H1 (cell line): ENCODE results near the gene KLKB1. TPM values are rescaled to one million over a fixed set of nuclear protein-coding genes. Genes with fewer than 3 reads are reported as not detected.

ENCODE experiments used
- CTCF ChIA-PET: fragments of 300-600 bp; sonication (Branson Sonifier 250); formaldehyde crosslinking; loops from one replicate; lab custom pipeline; 2021; ENCODE audit not compliant: partially characterized antibody; lab: Charles Lee
- POLR2A ChIA-PET: fragments of 300-600 bp; sonication (Branson Sonifier 250); formaldehyde crosslinking; loops from one replicate; lab custom pipeline; 2021; ENCODE audit warnings: inconsistent platforms; ENCODE audit not compliant: partially characterized antibody; lab: Charles Lee
- DNase-seq, 2 experiments: peaks; one replicate each; pipeline versions ENCODE4 v3.0.0 to v3.0.0-alpha.2; 2010 to 2022; ENCODE audit warnings: low spot score in 2 of 2, low read depth in 1 of 2, mixed read lengths in 1 of 2
- FAIRE-seq: peaks from 2 replicates; lab custom pipeline; 2011; peaks lifted over from hg19 to GRCh38; lab: Jason Lieb, UNC
- H2AFZ ChIP-seq: 2 replicates; pipeline ENCODE4 v1.8.1; 2012; ENCODE audit warnings: low read length, inconsistent platforms
- H2AK5ac ChIP-seq: 2 replicates; pipeline ENCODE4 v1.6.1; 2013; ENCODE audit warnings: low read depth, low read length
- H2BK120ac ChIP-seq: replicated peaks from 2 replicates; pipeline ENCODE3; 2013; ENCODE audit warnings: low read depth, low read length, inconsistent platforms
- H2BK12ac ChIP-seq: 2 replicates; pipeline ENCODE4 v1.6.1; 2013; ENCODE audit warnings: low read depth, low read length
- H2BK15ac ChIP-seq: 2 replicates; pipeline ENCODE4 v1.6.1; 2013; ENCODE audit warnings: low read length
- H2BK20ac ChIP-seq: 2 replicates; pipeline ENCODE4 v1.6.1; 2013; ENCODE audit warnings: low read length
- H2BK5ac ChIP-seq: 2 replicates; pipeline ENCODE4 v1.6.1; 2013; ENCODE audit warnings: low read depth, low read length
- H3K14ac ChIP-seq: 2 replicates; pipeline ENCODE4 v1.6.1; 2013; ENCODE audit warnings: inconsistent platforms; ENCODE audit not compliant: insufficient read length
- H3K18ac ChIP-seq: 2 replicates; pipeline ENCODE4 v1.6.1; 2013; ENCODE audit warnings: low read length; ENCODE audit errors: extremely low read depth
- H3K23ac ChIP-seq: 2 replicates; pipeline ENCODE4 v1.6.1; 2013; ENCODE audit warnings: inconsistent platforms; ENCODE audit not compliant: insufficient read length
- H3K23me2 ChIP-seq: 2 replicates; pipeline ENCODE4 v1.6.1; 2013; ENCODE audit warnings: low read depth, low read length
- H3K27ac ChIP-seq: 2 replicates; pipeline ENCODE4 v1.6.1; 2011; ENCODE audit warnings: low read depth, low read length, inconsistent platforms
- H3K27me3 ChIP-seq, 4 experiments: replicated peaks in 1 of 4; 1 replicate in 1 of 4; 2 replicates in 3 of 4; pipeline versions ENCODE4 v1.6.1 to v1.8.1; 2011 to 2013; ENCODE audit warnings: low read length in 3 of 4, mild to moderate bottlenecking in 3 of 4, inconsistent platforms in 2 of 4, mixed read lengths in 2 of 4, moderate library complexity in 1 of 4; ENCODE audit not compliant: control insufficient read depth in 3 of 4, insufficient read depth in 3 of 4; ENCODE audit errors: extremely low read depth in 1 of 4
- H3K36me3 ChIP-seq, 4 experiments: 2 replicates each; pipeline versions ENCODE4 v1.6.1 to v1.8.1; 2011 to 2013; ENCODE audit warnings: mild to moderate bottlenecking in 4 of 4, low read length in 3 of 4, moderate library complexity in 2 of 4, control low read depth in 1 of 4, inconsistent platforms in 1 of 4; ENCODE audit not compliant: insufficient read depth in 4 of 4, control insufficient read depth in 2 of 4
- H3K4ac ChIP-seq: replicated peaks from 2 replicates; pipeline ENCODE3; 2013; ENCODE audit warnings: low read length, low read depth, mixed read lengths, inconsistent platforms; ENCODE audit not compliant: insufficient read length
- H3K4me1 ChIP-seq, 4 experiments: replicated peaks in 1 of 4; 1 replicate in 1 of 4; 2 replicates in 3 of 4; pipeline versions ENCODE4 v1.6.1 to v1.8.1; 2011 to 2013; ENCODE audit warnings: low read length in 3 of 4, inconsistent platforms in 2 of 4, mixed read lengths in 1 of 4; ENCODE audit not compliant: insufficient read depth in 4 of 4, control insufficient read depth in 3 of 4
- H3K4me2 ChIP-seq, 2 experiments: 2 replicates each; pipeline versions ENCODE4 v1.6.1 to v1.8.1; 2011 to 2013; ENCODE audit warnings: low read depth in 2 of 2, low read length in 2 of 2, control low read depth in 1 of 2, inconsistent platforms in 1 of 2, mild to moderate bottlenecking in 1 of 2; ENCODE audit not compliant: insufficient read depth in 1 of 2
- H3K4me3 ChIP-seq, 4 experiments: fragments of 200-600, 300-600 bp in 1 of 4; sonication (generic), shearing (Covaris generic), sonication (Bioruptor Twin) in 1 of 4; 2 replicates each; pipeline versions ENCODE4 v1.5.1 to v1.8.1; 2011 to 2016; ENCODE audit warnings: low read length in 4 of 4, low read depth in 3 of 4, control low read depth in 2 of 4, inconsistent platforms in 2 of 4, mild to moderate bottlenecking in 2 of 4, mixed read lengths in 1 of 4, moderate library complexity in 1 of 4; ENCODE audit not compliant: insufficient read depth in 2 of 4; ENCODE audit errors: extremely low read depth in 1 of 4
- H3K56ac ChIP-seq: replicated peaks from 2 replicates; pipeline ENCODE3; 2013; ENCODE audit warnings: low read depth, mild to moderate bottlenecking, mixed read lengths, low read length, inconsistent platforms; ENCODE audit not compliant: insufficient read length
- H3K79me1 ChIP-seq: 2 replicates; pipeline ENCODE4 v1.6.1; 2013; ENCODE audit warnings: low read depth, low read length, control low read depth
- H3K79me2 ChIP-seq, 2 experiments: 2 replicates each; pipeline versions ENCODE4 v1.6.1 to v1.8.1; 2012 to 2013; ENCODE audit warnings: low read length in 2 of 2, mild to moderate bottlenecking in 2 of 2, inconsistent platforms in 1 of 2; ENCODE audit not compliant: insufficient read depth in 2 of 2, control insufficient read depth in 1 of 2
- H3K9ac ChIP-seq, 4 experiments: replicated peaks in 1 of 4; 1 replicate in 1 of 4; 2 replicates in 3 of 4; pipeline versions ENCODE4 v1.6.1 to v1.8.1; 2011 to 2013; ENCODE audit warnings: low read depth in 3 of 4, low read length in 3 of 4, control low read depth in 2 of 4, mild to moderate bottlenecking in 2 of 4, moderate library complexity in 2 of 4, inconsistent platforms in 1 of 4; ENCODE audit errors: extremely low read depth in 1 of 4
- H3K9me3 ChIP-seq, 2 experiments: 2 replicates each; pipeline versions ENCODE4 v1.6.1 to v1.8.1; 2012 to 2013; ENCODE audit warnings: mild to moderate bottlenecking in 2 of 2, moderate library complexity in 2 of 2, control low read depth in 1 of 2, inconsistent platforms in 1 of 2, low read depth in 1 of 2, low read length in 1 of 2, mixed read lengths in 1 of 2; ENCODE audit not compliant: insufficient read depth in 2 of 2
- H4K20me1 ChIP-seq, 2 experiments: replicated peaks in 1 of 2; 2 replicates each; pipeline versions ENCODE3 to v1.8.1; 2011 to 2013; ENCODE audit warnings: inconsistent platforms in 2 of 2, low read length in 2 of 2, mild to moderate bottlenecking in 1 of 2; ENCODE audit not compliant: insufficient read depth in 2 of 2, control insufficient read depth in 1 of 2
- H4K5ac ChIP-seq: 2 replicates; pipeline ENCODE4 v1.6.1; 2013; ENCODE audit warnings: low read length, low read depth, mixed read lengths, inconsistent platforms; ENCODE audit not compliant: insufficient read length
- H4K8ac ChIP-seq: 2 replicates; pipeline ENCODE4 v1.8.0; 2013; ENCODE audit warnings: mild to moderate bottlenecking, moderate library complexity, low read length, inconsistent platforms; ENCODE audit not compliant: insufficient read depth; ENCODE audit errors: extremely low read depth
- H4K91ac ChIP-seq: replicated peaks from 2 replicates; pipeline ENCODE3; 2013; ENCODE audit warnings: low read length, mixed read lengths, inconsistent platforms; ENCODE audit not compliant: insufficient read length
- GABPA ChIP-seq: IDR thresholded peaks from 2 replicates; pipeline ENCODE4 v1.6.1; 2011; ENCODE audit warnings: mild to moderate bottlenecking, low read length, moderate library complexity, borderline replicate concordance; ENCODE audit not compliant: insufficient read depth
- MAFK ChIP-seq: IDR thresholded peaks from 2 replicates; pipeline ENCODE4 v1.6.1; 2012; ENCODE audit warnings: low read depth, mild to moderate bottlenecking, improper control_type of control experiment, low read length
- POLR2AphosphoS5 ChIP-seq: IDR thresholded peaks from 2 replicates; pipeline ENCODE4 v1.6.1; 2011; ENCODE audit warnings: low read depth, low read length
- SP4 ChIP-seq: IDR thresholded peaks from 2 replicates; pipeline ENCODE4 v1.6.1; 2012; ENCODE audit warnings: low read length, inconsistent platforms
- TAF7 ChIP-seq: optimal IDR thresholded peaks from 2 replicates; pipeline ENCODE3; 2011; ENCODE audit warnings: low read depth, mild to moderate bottlenecking, inconsistent platforms, low read length, moderate library complexity, borderline replicate concordance
- WGBS, 2 experiments: shearing (Covaris generic) in 1 of 2; methylation state at CpG; one replicate each; pipeline versions ENCODE4 v1.1.6 to v1.1.7; 2013 to 2015; ENCODE audit warnings: low lambda C conversion rate in 2 of 2, mixed read lengths in 2 of 2, inconsistent platforms in 1 of 2, low coverage in 1 of 2, missing lambda C conversion rate in 1 of 2; ENCODE audit not compliant: insufficient replicate concordance in 2 of 2, insufficient coverage in 1 of 2, insufficient read length in 1 of 2; ENCODE audit errors: extremely low coverage in 1 of 2, missing lambda C conversion rate in 1 of 2; 5-methylcytosine and 5-hydroxymethylcytosine counted together
- polyA plus RNA-seq, 7 experiments: library from polyadenylated mRNA; depleted of rRNA in 3 of 7; stranded (reverse) in 5 of 7; unstranded in 2 of 7; fragments of >200 nt in 5 of 7; fragments of 200-250 nt in 2 of 7; gene quantifications; 1 replicate in 5 of 7; 2 replicates in 1 of 7; 4 replicates in 1 of 7; pipeline versions ENCODE4 v1.2.1 to v1.2.3, GENCODE V29; 2011 to 2013; ENCODE audit warnings: missing spikeins in 2 of 7, mixed read lengths in 2 of 7
- total RNA-seq: library from RNA; stranded (reverse); fragmentation: NEBNext Ultra II Directional; extraction: Animal tissue kit (Norgen Biotek cat#: 25700); gene quantifications from 2 replicates; pipeline ENCODE4 v1.2.1, GENCODE V29; 2021

Gene KLKB1
- total and polyA plus RNA-seq, 2 of the 8 experiments (the other 6 are each of a cell fraction or from before 2014, with no cell fraction given): 12.0 to 20.9 TPM

- Histone ChIP-seq H3K23ac (no peak overlapping the region), H3K27me3 (no peaks in the 10 kb centered on the region), H3K23me2 (no peaks in the 10 kb centered on the region; the same call in 1 of the 2 replicates), H3K4me1 (no peaks in the 10 kb centered on the region), H3K4ac (no peak overlapping the region), H4K91ac (no peak overlapping the region), H2BK20ac (no peak overlapping the region), H2AK5ac (no peak overlapping the region), H2BK12ac (no peak overlapping the region), H4K8ac (no peak overlapping the region), H3K9ac (no peak overlapping the region), H4K5ac (no peak overlapping the region), H3K27ac (no peak overlapping the region), H2BK5ac (no peak overlapping the region; the same call in 1 of the 2 replicates), H2BK120ac (no peak overlapping the region), H4K20me1 (no peaks in the 10 kb centered on the region), H3K18ac (no peak overlapping the region), H3K56ac (no peak overlapping the region), H2BK15ac (no peak overlapping the region), H3K4me3 (no peak overlapping the region), H3K79me1 (no peaks in the 10 kb centered on the region), H3K4me2 (no peak overlapping the region), H3K9me3 (no peaks in the 10 kb centered on the region; a peak in 1 of 4 replicates), H2AFZ (no peak overlapping the region), H3K36me3 (no peaks in the 10 kb centered on the region), H3K79me2 (no peaks in the 10 kb centered on the region), H3K14ac (no peak overlapping the region)
- ChIA-PET POLR2A (interaction anchor here (1.0 kb wide), 1 partner anchor 15 kb away, joined by 5 read pairs; no protein-coding TSS in a partner anchor), CTCF (no interaction called here)
- WGBS, 2 experiments: 70% methylated on average over 2 of the region's 2 CpGs; no CpG with 5 or more reads in 1 of the 2 experiments
- TF ChIP-seq POLR2AphosphoS5 (no peak), MAFK (no peak), SP4 (no peak), TAF7 (no peak), GABPA (no peak)
- FAIRE-seq (no peak), DNase-seq (no peak)
These were observed 7.1 kb downstream of the KLKB1 start for GRCh38 chr4:186234367-186234766.
